ENCODE results near the gene TTF1. TPM values are rescaled to one million over a fixed set of nuclear protein-coding genes. Genes with fewer than 3 reads are reported as not detected.

TTF1 gene
- total and polyA plus RNA-seq, 2 of the 13 experiments (the other 11 are each of a cell fraction or from before 2014, with no cell fraction given): 3.4 to 9.8 TPM

GRCh38 chr9:132354637-132355355 lies 51.8 kb downstream of the TTF1 start, which contains the start of gene SETX (continued):
- no peak for TF ChIP-seq AFF4 (CRISPR knock-in tag; IDR thresholded peaks at IDR 0.05)
- peak; percentile 84; the same call in 1 of the 2 replicates for TF ChIP-seq BRD4 (CRISPR knock-in tag; IDR thresholded peaks at IDR 0.05)
- TF ChIP-seq KLF12 (CRISPR knock-in tag; IDR thresholded peaks at IDR 0.05; ENCODE audit: borderline replicate concordance): 0 out of 2 replicates have a peak, but pooled peaks have one; percentile 26
- no peak for TF ChIP-seq ZEB1 (IDR thresholded peaks at IDR 0.05; ENCODE audit: insufficient replicate concordance, low read depth)
- peak; percentile 89 for TF ChIP-seq ZNF18 (CRISPR knock-in tag; IDR thresholded peaks at IDR 0.05; ENCODE audit: insufficient replicate concordance)
- no peak for TF ChIP-seq ZNF34 (CRISPR knock-in tag; IDR thresholded peaks at IDR 0.05; ENCODE audit: borderline replicate concordance)
- TF ChIP-seq ZC3H13 (CRISPR knock-in tag; IDR thresholded peaks at IDR 0.05): no peak
- TF ChIP-seq ZNF567 (CRISPR knock-in tag; IDR thresholded peaks at IDR 0.05; ENCODE audit: borderline replicate concordance): no peak
- no peak for TF ChIP-seq PITX1 (CRISPR knock-in tag; IDR thresholded peaks at IDR 0.05)
- TF ChIP-seq ZNF414 (CRISPR knock-in tag; IDR thresholded peaks at IDR 0.05): peak; percentile 63
- no peak for TF ChIP-seq FOXK2 (IDR thresholded peaks at IDR 0.05)
- no peak for TF ChIP-seq ZNF143 (CRISPR knock-in tag; IDR thresholded peaks at IDR 0.05)
- TF ChIP-seq SOX5 (CRISPR knock-in tag; IDR thresholded peaks at IDR 0.05; ENCODE audit: borderline replicate concordance): no peak
- TF ChIP-seq ZBTB7A (CRISPR knock-in tag; IDR thresholded peaks at IDR 0.05): no peak
- TF ChIP-seq ZNF547 (CRISPR knock-in tag; IDR thresholded peaks at IDR 0.05): peak; percentile 66; the same call in 1 of the 2 replicates
- no peak for TF ChIP-seq ZFP37 (CRISPR knock-in tag; IDR thresholded peaks at IDR 0.05; ENCODE audit: borderline replicate concordance)
- TF ChIP-seq ZFP90 (CRISPR knock-in tag; IDR thresholded peaks at IDR 0.05; ENCODE audit: borderline replicate concordance): 0 out of 2 replicates have a peak, but pooled peaks have one; percentile 56
- TF ChIP-seq GTF2F1 (IDR thresholded peaks at IDR 0.05; ENCODE audit: low read length): no peak
- no peak for TF ChIP-seq ZNF576 (CRISPR knock-in tag; IDR thresholded peaks at IDR 0.05)
- TF ChIP-seq KDM4B (CRISPR knock-in tag; IDR thresholded peaks at IDR 0.05): no peak
- TF ChIP-seq ZNF772 (CRISPR knock-in tag; IDR thresholded peaks at IDR 0.05): no peak; the same call in 1 of the 2 replicates
- TF ChIP-seq ZNF766 (CRISPR knock-in tag; IDR thresholded peaks at IDR 0.05; ENCODE audit: borderline replicate concordance): no peak
- TF ChIP-seq HINFP (CRISPR knock-in tag; IDR thresholded peaks at IDR 0.05; ENCODE audit: low read depth): no peak
- TF ChIP-seq NFRKB (IDR thresholded peaks at IDR 0.05): no peak

Measured in HepG2 (cell line).